GM19467 (cell line): ENCODE measurements around the gene MAP3K21.

Source experiments
- ATAC-seq: cut with Tn5 transposase; IDR thresholded peaks from one replicate; pipeline ENCODE4 v1.9.1; 2021; ENCODE audit warnings: mild to moderate bottlenecking, moderate library complexity; ENCODE audit not compliant: unreplicated experiment

Gene MAP3K21

GRCh38 chr1:233327651-233328141 is at the start of gene MAP3K21:
Gene MAP3K21, plus strand, starts transcription at chr1:233327724. Its CDS starts 305 bp downstream, at chr1:233328029.
- peak; percentile 47 for ATAC-seq

GRCh38 chr1:233278631-233279030 is 48.9 kb upstream of the MAP3K21 start:
- ATAC-seq, result no peak

GRCh38 chr1:233279971-233280370 is 47.6 kb upstream of the MAP3K21 start:
- no peak for ATAC-seq

DNA sequence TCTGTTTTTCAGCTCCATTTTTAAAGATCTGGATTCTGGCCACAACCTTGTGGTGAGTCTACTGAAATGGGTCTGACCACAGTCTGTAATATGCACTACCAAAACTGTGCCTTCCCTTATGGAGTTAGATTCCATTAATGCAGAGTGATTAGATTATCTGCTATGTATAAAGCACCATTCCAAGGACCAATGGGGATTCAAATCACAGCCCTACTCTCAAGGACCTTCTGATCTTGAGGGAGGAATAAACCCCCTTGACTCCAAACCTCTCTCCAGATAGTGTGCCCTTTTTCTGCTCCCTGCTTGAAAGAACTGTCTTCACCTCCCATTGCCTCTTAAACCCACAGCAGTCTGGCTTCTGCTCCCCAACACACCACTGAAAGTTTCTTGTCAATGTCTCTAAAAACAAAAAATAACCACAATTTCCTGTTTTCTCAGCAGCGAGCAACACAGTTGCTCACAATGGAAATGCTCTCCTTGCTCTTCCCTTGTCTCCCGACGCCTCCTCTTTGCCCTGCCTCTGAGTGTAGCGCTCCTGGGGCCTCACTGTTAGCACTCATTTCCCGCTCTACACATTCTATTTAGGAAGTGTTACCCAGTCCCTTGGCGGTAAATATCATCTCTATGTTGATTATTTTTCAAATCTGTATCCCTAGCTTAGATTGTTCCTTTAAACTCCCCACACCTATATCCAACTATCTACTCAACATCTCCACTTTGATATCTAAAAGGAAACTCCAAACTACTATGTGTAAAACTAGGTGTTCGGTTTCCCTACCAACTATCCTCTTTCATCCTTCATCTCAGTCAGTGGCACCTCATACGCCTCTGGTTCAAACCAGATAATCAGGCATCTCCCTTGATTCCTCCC is 45.6 kb upstream of the MAP3K21 start:
- peak; percentile 83 for ATAC-seq

DNA sequence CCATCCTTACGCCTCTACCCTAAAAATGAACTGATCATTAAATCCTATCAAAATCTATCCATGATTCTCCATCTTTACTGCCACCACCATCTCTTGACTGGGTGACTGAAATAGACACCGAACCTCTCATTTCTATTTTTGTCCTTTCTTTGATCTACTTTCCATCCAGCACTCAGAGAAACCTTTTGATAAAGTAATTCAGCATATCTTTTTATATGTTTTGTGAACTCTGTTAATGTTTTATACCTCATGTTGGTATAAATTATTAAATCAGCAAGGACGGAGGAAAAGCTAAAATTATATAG is 45.0 kb upstream of the MAP3K21 start:
- no peak for ATAC-seq

DNA sequence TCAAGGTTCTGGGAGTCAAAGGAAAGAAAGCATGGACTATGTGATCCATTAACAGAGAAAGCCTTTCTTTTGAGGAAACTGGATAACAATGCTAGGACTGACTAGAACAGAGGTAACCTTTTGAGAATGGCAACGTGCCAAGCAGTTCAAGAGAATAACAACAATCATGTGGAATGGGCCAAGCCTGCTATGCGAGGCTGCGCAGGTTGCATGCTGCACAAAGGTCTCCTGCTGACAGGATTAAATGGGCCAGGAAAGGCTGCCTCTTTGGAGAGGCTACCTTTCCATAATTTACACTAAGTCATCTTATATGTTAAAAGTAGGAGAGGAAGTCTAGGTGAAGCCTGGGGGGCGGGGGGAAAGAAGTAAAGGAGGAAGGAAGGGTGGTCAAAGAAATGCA is 37.8 kb upstream of the MAP3K21 start:
- ATAC-seq, result no peak

- no peak for ATAC-seq
These were observed 37.0 kb upstream of the MAP3K21 start for GRCh38 chr1:233290396-233291034.

DNA sequence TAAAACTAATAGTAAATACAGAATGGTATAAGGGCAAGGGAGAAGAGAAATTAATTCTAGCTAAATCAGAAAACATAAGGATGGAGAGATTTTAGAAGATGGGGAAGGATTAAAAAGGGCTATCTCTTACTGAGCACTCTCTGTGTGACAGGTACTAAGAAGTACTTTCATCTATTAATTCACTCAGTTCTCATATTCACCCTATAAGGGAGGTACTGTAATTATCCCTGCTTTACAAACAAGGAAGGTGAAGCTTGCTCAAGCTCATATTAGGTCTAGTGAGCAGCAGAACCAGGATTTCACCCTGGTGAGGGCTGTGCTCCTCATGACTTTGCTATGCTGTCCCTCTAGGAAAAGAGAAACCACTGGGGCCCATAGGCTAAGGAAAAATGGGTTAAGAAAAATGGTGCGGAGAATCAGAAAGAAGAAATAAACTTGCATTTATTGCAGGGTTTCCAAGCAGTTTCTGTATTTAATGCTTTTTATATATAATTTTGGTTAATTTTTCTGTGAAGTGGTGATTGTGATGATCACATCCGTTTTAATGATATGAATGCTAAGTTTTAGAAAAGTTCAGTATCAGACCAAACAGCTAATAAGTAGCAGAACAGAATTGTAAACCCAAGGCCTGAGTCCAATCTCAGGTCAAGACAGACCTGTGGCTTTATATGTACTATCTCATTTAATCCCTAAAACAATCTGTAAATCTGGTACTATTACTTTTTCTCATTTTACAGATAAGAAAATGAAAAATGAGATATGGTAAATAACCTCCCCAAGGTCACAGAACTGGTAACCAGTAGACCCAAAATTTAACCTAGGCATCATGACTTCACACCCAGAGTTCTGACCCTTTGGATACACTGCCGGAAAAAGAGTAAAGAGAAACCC is 33.7 kb upstream of the MAP3K21 start:
- no peak for ATAC-seq

GRCh38 chr1:233294913-233295236 is 32.6 kb upstream of the MAP3K21 start:
- ATAC-seq, result peak; percentile 39

GRCh38 chr1:233295237-233295974 is 32.1 kb upstream of the MAP3K21 start, which contains the start of gene PCNX2:
Gene PCNX2, minus strand, starts transcription at chr1:233295725. Its CDS starts 247 bp downstream, at chr1:233295478.
- ATAC-seq, result peak; percentile 86

DNA sequence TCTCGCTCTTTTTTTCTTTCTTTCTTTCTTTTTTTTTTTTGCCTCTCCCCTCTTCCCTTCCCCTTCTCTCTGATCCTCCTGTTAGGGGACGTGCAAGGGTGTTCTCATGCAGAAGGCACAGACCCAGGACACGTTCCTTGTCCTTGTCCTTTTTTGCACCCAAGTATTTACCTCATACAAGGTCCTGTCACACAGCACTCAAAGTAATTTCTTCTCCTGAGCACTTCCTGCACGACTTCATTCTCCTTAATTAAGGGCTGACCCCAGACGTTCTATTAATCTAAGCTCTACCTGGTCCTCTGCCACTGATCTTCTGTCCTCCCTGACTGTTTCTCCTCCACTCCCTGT is 31.6 kb upstream of the MAP3K21 start:
- ATAC-seq, result no peak

GRCh38 chr1:233299450-233299849 is 28.1 kb upstream of the MAP3K21 start:
- no peak for ATAC-seq

DNA sequence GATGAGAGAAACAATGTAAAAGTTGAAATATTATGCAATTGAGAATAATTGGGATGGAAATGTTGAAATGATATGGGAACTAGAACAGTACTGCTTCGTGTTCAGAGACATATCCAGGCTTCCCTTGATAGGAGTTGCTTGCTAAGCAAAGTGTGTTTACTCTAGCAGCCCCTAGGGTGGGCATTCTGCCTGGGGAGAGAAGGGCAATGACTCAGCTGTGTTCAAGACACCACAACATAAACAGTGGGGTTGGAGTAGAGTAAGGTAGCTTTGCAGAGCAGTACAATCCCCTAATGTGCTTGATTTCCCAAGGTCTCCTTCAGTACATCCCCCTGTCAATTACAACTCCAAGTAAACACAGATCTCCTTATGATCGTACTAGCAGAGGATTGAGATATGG is 27.2 kb upstream of the MAP3K21 start:
- no peak for ATAC-seq

- ATAC-seq, result no peak
These were observed 22.9 kb upstream of the MAP3K21 start for GRCh38 chr1:233304489-233305102.

DNA sequence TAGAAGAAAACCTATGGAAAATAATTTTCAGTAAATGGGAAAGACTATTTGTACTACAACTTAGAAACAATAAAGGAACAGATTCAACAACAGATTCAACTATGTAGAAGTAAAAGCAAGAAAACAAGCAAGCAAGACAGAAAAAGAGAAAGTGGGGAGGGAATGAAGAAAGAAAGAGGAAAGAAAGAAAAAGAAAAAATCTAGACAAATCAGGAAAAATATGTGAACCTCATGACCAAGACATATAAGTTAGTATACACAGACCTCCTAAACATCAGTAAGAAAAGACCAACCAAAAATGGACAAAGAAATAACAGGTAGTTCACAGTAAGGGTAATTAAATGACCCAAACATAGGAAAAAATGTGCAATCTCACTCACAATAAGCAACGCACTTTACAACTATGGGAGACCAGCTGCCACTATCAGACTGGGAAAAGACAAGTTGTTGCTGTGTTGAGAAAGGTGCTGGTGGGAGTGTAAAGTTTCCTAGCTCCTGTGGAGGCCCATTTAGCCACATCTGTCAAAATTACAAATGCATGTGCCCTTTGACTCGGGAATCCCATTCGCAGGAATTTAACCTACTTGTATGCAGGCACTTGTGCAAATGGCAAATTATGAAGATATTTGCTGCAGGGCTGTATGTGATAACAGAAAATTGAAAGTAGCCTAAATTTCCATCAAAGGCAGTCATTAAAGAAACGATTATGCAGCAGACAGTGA is 13.9 kb upstream of the MAP3K21 start:
- no peak for ATAC-seq

DNA sequence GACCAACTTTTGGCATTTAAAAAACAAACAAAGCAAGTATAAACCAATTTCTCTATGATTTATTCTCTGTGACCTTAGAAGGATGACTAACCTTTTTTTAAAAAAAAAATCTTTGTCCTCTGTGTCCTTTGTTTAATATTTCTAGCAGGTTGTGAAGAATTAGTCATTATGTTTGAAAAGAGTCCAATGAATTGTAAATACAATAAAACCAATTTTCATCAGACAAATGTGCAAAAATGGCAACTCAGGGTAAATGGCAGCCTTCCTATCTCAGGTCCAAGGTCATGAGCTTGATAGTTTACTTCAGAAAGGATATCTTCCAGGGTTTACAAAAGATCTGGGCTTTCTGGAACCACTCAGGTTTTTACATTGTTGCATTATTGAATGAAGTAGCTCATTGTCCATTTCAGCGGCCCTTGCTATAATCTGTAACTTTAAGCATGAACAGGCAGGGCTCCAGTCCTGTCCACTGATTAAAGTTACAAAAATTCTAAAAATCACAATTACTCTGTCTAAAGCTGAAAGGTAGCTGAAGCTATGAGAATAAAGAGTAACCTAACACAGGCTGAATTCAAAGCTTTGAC is 11.7 kb upstream of the MAP3K21 start:
- ATAC-seq, result no peak

GRCh38 chr1:233316473-233316872 is 11.1 kb upstream of the MAP3K21 start:
- no peak for ATAC-seq

- ATAC-seq, result no peak
These were observed 8.3 kb upstream of the MAP3K21 start for GRCh38 chr1:233319272-233319671.

GRCh38 chr1:233320023-233320422 is 7.5 kb upstream of the MAP3K21 start:
- ATAC-seq, result no peak
